ENCODE measurements around the gene NDUFAF2.

DNA sequence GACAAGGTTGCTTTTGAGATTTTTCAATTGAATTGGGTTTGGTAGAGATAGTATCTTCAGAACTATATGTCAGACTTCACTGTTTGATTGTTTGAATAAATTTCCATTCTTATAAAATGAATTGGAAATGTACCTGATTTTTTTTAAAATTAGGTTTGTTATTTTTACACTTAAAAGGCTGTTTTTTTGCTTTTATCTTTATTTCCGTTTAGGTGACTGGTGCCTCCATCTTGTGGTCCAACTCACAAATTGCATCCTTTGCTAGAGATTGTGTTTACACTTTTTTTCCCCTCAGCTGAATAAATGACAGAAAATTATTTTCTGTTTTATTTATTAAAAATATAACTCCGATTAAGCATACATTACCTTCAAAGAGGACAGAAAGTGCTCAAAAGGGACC, 15.6 kb downstream of the NDUFAF2 start:
- TF ChIP-seq, protein P1, sequence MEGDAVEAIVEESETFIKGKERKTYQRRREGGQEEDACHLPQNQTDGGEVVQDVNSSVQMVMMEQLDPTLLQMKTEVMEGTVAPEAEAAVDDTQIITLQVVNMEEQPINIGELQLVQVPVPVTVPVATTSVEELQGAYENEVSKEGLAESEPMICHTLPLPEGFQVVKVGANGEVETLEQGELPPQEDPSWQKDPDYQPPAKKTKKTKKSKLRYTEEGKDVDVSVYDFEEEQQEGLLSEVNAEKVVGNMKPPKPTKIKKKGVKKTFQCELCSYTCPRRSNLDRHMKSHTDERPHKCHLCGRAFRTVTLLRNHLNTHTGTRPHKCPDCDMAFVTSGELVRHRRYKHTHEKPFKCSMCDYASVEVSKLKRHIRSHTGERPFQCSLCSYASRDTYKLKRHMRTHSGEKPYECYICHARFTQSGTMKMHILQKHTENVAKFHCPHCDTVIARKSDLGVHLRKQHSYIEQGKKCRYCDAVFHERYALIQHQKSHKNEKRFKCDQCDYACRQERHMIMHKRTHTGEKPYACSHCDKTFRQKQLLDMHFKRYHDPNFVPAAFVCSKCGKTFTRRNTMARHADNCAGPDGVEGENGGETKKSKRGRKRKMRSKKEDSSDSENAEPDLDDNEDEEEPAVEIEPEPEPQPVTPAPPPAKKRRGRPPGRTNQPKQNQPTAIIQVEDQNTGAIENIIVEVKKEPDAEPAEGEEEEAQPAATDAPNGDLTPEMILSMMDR (IDR thresholded peaks at IDR 0.05): no peak
- no peak for TF ChIP-seq POLR2A (IDR thresholded peaks at IDR 0.05)
